RWPE2 (cell line): ENCODE results near the gene ROBO2.

Experiments used
- ATAC-seq: fragments of 200-7000 bp; cut with Tn5 transposase; 3 replicates; pipeline ENCODE4 v1.9.1; 2021; ENCODE audit warnings: low read depth
- DNase-seq: peaks from one replicate; pipeline ENCODE4 v3.0.0-alpha.2; 2020; ENCODE audit warnings: low spot score
- H3K27ac ChIP-seq: fragments of 450-650 bp; 2 replicates; pipeline ENCODE4 v1.5.1; 2017; ENCODE audit warnings: mild to moderate bottlenecking; ENCODE audit not compliant: poor library complexity, severe bottlenecking
- H3K27me3 ChIP-seq: fragments of 250-450 bp; sonication (Bioruptor Pico); 2 replicates; pipeline ENCODE4 v1.5.1; 2021; ENCODE audit warnings: mild to moderate bottlenecking, moderate library complexity; ENCODE audit not compliant: insufficient read depth, poor library complexity, severe bottlenecking
- H3K36me3 ChIP-seq: fragments of 250-450 bp; sonication (Bioruptor Pico); 2 replicates; pipeline ENCODE4 v1.5.1; 2020; ENCODE audit warnings: low read depth, mild to moderate bottlenecking, moderate library complexity
- H3K4me1 ChIP-seq: fragments of 250-450 bp; sonication (Bioruptor Pico); 2 replicates; pipeline ENCODE4 v1.5.1; 2021; ENCODE audit warnings: mild to moderate bottlenecking, moderate library complexity; ENCODE audit not compliant: insufficient read depth, poor library complexity, severe bottlenecking
- H3K4me3 ChIP-seq: fragments of 250-450 bp; sonication (Bioruptor Pico); 2 replicates; pipeline ENCODE4 v1.5.1; 2021; ENCODE audit warnings: mild to moderate bottlenecking, moderate library complexity; ENCODE audit not compliant: severe bottlenecking
- H3K9me3 ChIP-seq: fragments of 250-450 bp; sonication (Bioruptor Pico); 2 replicates; pipeline ENCODE4 v1.5.1; 2021; ENCODE audit warnings: mild to moderate bottlenecking, moderate library complexity; ENCODE audit not compliant: severe bottlenecking
- TF ChIP-seq, protein P1 (sequence below): fragments of 450-650 bp; IDR thresholded peaks from one replicate; pipeline ENCODE4 v1.5.1; 2017; ENCODE audit warnings: mild to moderate bottlenecking, moderate library complexity; ENCODE audit not compliant: poor library complexity, severe bottlenecking

ROBO2 gene

DNA sequence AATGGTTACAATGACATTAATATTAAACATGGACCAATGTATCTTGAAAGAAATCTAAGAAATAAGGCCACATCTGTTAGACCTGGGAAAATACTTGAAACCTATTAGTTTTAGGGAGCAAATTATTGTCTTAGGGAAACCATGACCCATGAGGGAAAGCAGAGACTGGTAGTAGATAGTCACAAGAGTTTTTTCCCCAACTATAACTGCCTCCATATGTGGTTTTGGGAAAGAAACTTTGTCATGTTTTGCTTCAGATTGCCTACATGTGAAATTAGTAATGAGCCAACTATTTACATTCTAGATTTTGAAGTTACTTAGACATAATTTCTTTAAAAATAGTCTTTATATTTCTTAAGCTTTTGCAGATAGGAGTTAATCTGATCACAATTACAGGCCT lies 474.9 kb downstream of the ROBO2 start:
- Histone ChIP-seq H3K4me1 (no peaks in the 10 kb centered on the region), H3K27me3 (no peaks in the 10 kb centered on the region), H3K36me3 (no peaks in the 10 kb centered on the region), H3K27ac (no peak overlapping the region), H3K4me3 (no peak overlapping the region), H3K9me3 (no peaks in the 10 kb centered on the region)
- no peak for ATAC-seq
- TF ChIP-seq, protein P1, sequence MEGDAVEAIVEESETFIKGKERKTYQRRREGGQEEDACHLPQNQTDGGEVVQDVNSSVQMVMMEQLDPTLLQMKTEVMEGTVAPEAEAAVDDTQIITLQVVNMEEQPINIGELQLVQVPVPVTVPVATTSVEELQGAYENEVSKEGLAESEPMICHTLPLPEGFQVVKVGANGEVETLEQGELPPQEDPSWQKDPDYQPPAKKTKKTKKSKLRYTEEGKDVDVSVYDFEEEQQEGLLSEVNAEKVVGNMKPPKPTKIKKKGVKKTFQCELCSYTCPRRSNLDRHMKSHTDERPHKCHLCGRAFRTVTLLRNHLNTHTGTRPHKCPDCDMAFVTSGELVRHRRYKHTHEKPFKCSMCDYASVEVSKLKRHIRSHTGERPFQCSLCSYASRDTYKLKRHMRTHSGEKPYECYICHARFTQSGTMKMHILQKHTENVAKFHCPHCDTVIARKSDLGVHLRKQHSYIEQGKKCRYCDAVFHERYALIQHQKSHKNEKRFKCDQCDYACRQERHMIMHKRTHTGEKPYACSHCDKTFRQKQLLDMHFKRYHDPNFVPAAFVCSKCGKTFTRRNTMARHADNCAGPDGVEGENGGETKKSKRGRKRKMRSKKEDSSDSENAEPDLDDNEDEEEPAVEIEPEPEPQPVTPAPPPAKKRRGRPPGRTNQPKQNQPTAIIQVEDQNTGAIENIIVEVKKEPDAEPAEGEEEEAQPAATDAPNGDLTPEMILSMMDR, result no peak
- DNase-seq, result no peak

DNA sequence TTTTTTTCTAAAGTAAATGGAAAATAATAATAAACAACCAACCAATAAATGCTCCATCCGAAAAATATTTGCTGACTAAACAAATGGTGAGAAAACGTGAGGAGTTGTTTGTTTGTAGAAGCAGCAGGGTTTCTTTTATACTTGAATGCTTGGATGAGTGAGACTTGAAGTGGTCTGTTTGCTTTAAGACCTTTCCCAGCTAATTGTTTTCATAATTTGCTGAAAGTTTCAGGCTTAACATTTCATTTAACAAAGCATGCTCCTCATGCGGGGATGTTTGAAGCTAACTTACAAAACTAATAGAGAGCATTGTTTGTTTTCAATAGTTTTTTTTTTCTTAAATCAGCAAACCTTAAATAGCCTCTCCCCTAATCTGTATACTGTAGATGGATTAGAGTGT lies 484.6 kb downstream of the ROBO2 start:
- Histone ChIP-seq H3K36me3 (no peaks in the 10 kb centered on the region), H3K4me3 (no peak overlapping the region), H3K9me3 (no peaks in the 10 kb centered on the region), H3K4me1 (no peaks in the 10 kb centered on the region), H3K27me3 (no peaks in the 10 kb centered on the region), H3K27ac (no peak overlapping the region)
- no peak for ATAC-seq
- TF ChIP-seq, protein P1, result no peak
- no peak for DNase-seq

DNA sequence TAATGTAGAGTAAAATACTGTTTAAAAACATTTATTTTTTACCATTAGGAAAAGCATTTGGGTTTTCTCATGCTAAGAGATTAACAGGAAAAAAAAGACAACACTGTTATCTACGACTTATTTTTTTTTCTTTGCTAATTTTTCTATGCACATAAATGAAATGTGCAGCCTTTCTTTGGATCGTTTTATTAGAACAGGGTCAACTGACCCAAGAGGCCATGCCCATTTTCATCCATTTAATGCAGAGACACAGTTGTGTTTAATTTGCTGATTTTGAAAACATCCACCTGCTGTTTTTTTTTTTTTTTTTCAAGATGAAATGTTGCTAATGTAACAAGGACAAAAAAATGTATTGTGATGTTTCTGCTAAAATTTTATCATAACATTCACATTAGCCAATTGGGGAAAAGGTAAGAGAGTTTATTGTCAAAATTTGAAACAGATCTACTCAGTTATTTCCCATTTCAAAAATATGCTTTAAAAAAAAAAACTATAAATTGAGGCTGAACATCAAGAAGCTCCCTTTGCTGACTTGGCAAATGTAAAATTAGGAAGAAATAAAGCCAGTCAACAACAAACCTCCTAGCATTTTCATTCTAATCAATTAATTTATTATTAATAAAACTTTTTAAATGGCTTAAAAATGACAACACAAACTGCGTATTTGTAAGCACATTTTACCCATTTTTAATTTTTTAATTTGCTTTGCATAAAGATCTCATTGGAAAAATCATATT lies 485.2 kb downstream of the ROBO2 start:
- Histone ChIP-seq H3K27me3 (no peaks in the 10 kb centered on the region), H3K4me1 (no peaks in the 10 kb centered on the region), H3K36me3 (no peaks in the 10 kb centered on the region), H3K4me3 (no peak overlapping the region), H3K27ac (no peak overlapping the region), H3K9me3 (no peaks in the 10 kb centered on the region)
- DNase-seq, result no peak
- TF ChIP-seq, protein P1, result no peak
- no peak for ATAC-seq

DNA sequence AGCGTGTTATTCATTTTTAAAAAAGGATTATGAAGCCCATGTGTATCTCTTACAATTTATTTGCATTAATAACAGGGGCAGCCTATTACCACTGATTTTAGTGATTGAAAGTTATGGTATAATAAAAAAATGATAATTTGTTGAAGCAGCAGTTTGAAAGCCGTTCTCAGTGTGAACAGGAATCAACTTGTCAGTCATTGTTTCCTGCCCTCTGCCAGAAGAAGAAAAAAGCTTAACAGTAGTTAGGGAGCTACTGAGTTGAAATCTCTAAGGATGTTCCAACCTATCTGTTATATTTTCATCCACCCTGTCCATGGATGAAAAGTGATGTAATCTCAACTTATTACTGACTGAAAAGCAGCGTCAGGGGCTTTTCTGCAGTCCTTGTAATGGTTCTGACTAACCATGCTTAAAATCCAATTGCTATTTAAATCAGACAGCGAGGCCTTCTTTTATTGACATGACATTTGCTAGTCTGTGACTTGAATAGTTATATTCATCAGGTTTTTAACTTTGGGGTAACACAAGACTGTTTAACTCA lies 486.7 kb downstream of the ROBO2 start:
- H3K36me3 ChIP-seq, result no peaks in the 10 kb centered on the region
- H3K27ac ChIP-seq, result no peak overlapping the region
- H3K4me1 ChIP-seq, result no peaks in the 10 kb centered on the region
- ATAC-seq, result no peak
- TF ChIP-seq, protein P1, result no peak
- no peaks in the 10 kb centered on the region for H3K27me3 ChIP-seq
- H3K4me3 ChIP-seq, result no peak overlapping the region
- no peaks in the 10 kb centered on the region for H3K9me3 ChIP-seq
- no peak for DNase-seq

DNA sequence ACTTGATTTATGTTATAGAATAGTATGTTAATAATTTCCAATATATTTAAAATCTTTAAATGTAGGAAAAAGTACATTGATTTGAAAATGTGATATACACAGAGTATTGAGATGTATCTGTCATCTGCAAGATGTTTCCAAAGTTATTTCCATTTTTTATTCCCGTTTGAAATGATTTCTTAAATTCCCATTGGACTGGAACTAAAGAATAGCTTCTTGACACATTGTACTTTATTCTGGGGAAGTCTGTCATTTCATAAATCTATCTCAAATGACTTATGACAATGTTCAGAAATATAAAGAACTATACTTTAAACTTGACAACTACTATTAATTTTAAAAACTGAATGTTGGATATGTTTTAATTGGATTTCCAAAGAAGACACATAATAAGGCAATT lies 489.6 kb downstream of the ROBO2 start:
- H3K9me3 ChIP-seq, result no peaks in the 10 kb centered on the region
- no peaks in the 10 kb centered on the region for H3K27me3 ChIP-seq
- TF ChIP-seq, protein P1, result no peak
- no peaks in the 10 kb centered on the region for H3K4me1 ChIP-seq
- no peak overlapping the region for H3K27ac ChIP-seq
- H3K36me3 ChIP-seq, result no peaks in the 10 kb centered on the region
- no peak overlapping the region for H3K4me3 ChIP-seq
- DNase-seq (no peak), ATAC-seq (no peak)
